HG03135 (cell line): Measurements from ENCODE around the gene ANKH.
"Not testable (repeated sequence)": the region's sequence is repeated elsewhere in the genome, so short reads cannot be mapped to it uniquely, and the experiment has no call there.

Experiments used
- ATAC-seq: cut with Tn5 transposase; IDR thresholded peaks from one replicate; pipeline ENCODE4 v1.9.1; 2021; ENCODE audit warnings: mild to moderate bottlenecking, moderate library complexity; ENCODE audit not compliant: unreplicated experiment

ANKH gene

GRCh38 chr5:14797385-14797784, 74.2 kb downstream of the ANKH start:
- not testable (repeated sequence) for ATAC-seq

GRCh38 chr5:14794583-14795230, 76.9 kb downstream of the ANKH start:
- no peak for ATAC-seq

DNA sequence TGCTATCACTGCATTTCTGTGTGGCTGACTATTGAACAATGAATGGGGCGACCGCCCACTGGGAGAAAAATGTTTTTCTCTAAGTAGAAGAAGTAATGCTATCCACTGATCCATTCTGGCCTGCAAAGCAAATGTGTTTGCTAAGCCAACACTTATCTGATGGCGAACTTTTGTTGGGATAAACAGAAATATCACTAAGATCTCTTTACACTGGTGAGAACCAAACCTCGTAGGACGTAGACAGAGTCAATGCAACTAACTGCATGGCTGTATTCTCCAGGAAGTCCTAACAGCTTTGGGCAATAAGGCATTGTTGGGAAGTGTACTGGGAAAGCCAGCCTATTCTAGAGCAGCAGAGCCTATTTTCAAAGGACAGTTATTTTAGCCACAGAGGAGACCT, 77.7 kb downstream of the ANKH start:
- no peak for ATAC-seq

GRCh38 chr5:14790911-14791310, 80.7 kb downstream of the ANKH start:
- ATAC-seq: no peak

DNA sequence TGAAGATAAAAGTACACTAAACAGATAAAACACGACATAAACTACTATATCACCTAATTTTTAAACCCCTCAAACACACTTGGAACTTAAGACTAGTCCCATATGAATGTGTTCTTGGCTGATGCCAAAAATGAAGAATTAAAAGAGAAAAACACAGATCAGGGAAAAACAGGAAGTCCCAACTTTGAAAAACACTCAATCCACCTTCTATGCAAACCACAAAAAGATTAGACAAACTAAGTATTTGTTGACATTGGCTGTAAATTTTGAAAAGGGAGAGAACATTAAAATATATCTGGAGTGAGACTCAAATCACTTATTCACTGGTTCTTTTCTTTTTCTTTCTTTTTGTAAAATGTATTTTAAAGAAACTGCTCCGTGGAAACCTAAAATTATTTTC, 81.4 kb downstream of the ANKH start:
- ATAC-seq: no peak

DNA sequence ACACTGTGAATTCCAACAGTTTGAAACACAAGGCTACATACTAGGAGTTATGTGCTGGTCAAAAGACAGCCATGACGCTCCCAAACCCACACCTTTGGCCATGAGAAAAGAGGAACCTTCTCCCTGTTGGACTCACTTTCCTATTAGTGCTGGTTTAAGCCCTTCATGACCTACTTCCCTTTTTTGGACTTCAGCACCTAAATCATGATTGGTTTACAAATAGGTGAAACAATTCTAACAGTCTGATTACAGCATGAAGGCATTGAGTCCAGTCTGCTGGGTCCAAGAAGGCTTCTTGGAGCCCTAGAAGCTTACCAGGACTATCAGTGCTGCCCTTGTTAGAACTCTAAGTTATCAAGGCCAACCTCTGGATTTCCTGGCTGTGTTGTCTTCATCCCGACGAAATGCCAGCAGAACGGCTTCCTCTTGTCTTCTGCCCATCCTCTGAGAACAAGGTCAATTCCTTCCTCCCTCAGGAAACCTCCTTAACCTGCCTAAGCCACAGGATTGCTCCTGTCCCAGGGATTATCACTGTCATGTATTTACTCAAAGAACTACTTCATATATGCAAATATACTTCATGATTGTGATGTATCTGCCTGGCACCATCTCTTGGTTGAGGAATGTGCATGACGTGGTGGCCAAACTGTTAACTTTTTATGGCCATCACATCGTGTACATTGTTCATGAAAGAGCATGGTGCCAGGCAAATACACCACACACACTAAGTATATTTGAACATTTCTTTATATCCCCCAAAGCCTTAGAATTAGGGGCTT, 83.6 kb downstream of the ANKH start:
- no peak for ATAC-seq

DNA sequence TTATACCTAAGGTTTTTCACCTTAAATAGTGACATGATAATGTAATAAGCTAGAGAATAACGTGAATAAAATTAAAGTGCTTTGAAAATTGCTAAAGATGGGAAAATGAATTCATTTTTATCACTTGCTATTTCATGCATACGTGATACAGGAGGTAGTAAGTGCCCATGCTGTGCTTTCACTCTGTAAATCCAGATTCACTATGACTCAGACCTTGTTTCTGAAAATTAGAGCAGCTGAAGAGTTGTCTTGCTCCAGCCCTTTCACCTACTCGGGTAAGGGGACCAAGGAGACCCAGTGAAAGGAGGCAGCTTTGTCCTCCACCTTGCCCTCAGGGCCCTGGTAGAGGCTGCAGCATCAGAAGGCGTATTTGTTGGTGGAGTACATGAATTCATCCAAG, 87.9 kb downstream of the ANKH start:
- no peak for ATAC-seq

- ATAC-seq: no peak
These were observed 89.0 kb downstream of the ANKH start for GRCh38 chr5:14782591-14782990.

- no peak for ATAC-seq
These were observed 90.5 kb downstream of the ANKH start for GRCh38 chr5:14781106-14781505.

DNA sequence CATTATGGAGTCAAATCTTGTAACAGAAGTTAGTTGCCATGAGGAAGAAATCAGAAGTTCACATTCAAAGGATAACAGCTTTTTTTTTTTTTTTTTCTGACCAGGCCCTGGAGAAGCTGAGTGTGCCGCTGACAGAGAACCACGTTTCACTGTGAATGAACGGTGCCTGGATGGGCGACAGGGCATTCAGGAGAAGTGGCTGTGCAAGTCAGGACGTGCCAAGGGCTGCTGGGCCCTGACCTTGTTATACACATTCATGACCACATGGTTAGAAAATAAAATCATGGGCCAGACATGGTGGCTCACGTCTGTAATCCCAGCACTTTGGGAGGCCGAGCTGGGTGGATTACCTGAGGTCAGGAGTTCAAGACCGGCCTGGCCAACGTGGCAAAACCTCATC, 91.6 kb downstream of the ANKH start:
- ATAC-seq: no peak

DNA sequence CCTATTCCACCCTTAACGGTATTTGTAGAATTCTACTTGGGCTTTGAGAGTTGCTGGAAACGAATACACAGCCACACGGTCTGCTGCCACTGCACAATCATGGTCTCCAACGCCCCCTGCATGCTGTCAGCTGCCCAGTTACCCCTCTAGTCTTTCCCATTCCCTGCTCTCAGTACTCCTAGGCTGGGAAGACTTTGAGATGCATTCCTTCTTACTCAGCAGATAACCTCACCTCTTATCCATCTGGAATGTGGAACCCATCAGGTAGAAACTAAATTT, 92.8 kb downstream of the ANKH start:
- ATAC-seq: no peak

DNA sequence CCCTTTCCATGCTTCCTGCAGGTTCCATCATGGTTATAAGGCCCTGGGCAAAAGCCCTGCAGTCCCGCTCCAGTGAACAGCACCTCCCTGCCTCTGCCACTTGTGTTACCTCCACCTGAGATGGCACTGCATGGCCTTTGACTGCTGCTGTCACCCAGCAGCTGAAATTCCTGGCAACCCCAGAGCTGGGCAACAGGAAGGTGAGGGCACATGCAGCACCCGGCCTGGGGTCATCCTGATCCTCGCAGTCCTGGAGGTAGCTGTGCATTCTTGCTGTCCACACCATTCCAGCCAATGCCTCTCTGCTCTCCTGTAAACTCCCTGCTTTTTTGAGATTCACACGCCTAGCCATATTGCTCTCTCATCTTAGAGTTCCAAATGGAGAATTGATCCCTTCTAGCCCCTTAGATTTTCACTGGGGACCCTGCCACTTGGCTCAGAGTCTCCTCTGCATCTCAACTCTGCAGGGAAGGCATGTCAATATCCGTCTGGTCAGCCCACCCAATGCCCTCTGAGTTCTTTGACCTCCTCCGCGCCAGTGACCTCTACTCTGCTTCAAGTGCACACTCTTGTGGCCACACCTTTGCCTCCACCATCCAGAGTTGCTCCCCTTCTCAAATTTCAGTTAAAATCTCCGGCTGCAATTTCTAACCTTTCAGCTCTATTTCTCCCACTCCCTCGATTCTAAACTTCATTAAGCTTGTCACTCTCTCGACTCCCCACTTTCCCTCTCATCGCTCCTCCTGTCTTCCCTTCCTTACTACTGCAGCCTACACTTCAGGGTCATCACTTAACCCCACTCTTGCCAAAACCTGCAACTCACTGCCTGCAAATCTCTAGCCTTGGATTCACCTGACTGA, 93.4 kb downstream of the ANKH start:
- no peak for ATAC-seq

DNA sequence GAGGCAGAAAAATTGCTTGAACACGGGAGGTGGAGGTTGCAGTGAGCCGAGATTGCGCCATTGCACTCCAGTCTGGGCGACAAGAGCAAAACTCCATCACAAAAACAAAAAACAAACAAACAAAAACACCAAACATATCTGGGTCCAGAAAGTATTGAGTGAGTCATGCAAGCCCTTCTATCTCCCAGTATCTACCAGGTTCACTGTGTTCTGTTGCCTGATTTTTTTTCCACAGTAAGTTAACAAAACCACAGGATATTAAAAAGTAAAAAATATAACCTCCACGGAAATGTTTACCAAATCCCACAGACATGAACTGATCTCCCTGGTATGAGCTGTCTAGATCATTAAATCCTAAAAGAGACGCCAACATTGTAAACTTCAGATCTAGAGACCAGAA, 94.4 kb downstream of the ANKH start:
- ATAC-seq: no peak

GRCh38 chr5:14776602-14777001, 95.0 kb downstream of the ANKH start:
- ATAC-seq: no peak

DNA sequence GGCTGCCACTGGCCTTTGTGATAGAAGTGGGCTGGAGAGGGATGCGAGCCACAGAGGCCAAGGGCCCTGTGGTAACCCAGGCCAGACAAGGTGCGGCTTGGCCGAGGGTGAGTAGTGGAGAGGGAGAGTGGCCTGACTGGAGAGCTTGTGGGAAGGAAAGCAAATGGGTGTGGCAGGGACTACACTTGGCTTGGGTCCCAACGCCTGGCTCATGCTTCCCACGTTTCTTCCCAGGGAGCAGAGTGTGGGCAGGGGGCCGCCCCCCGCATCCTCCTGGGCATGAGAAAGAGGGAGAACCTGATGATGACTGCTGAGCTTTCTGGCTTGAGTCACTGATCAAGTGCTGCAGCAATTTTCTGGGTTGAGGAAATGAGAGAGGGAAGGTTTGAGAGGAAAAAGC, 95.7 kb downstream of the ANKH start:
- ATAC-seq: no peak

DNA sequence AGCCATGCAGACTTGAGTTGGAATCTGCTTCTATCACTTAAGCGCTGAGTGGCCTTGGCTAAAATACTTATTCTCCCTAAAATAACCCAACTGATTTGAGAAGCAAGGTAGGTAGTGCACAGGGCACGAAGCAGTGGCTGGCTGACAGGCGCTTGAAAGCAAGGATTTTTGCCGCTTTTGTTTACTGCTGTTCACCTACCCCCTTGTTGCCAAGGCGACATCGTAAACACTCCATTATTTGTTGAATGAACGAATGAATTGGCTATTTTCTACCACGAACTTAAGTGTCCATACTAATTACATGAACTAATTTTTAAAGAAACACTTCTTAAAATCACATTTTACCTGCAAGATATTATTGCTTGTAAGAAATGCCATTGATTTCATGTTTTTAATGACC, 98.0 kb downstream of the ANKH start:
- ATAC-seq: no peak

DNA sequence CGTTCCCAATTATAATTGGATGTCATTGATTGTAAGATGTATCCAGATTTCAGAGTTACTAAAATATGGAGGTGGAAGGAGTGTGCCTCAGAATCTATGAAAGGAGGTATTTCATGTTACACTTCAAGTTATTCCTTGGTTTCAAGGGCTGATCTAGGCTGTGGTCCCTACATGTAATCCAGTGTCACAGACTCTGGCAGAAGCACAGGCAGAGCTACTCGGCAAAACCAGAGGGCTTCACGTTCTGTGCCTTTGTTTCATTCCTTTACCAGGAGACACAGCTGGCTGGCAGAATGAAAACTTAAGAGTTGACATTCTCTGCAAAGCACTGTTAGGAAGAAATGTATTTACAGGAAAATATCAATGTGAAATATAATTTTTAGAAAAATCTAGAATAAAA, 99.6 kb downstream of the ANKH start:
- no peak for ATAC-seq

GRCh38 chr5:14771189-14771588, 100.4 kb downstream of the ANKH start:
- ATAC-seq: no peak

DNA sequence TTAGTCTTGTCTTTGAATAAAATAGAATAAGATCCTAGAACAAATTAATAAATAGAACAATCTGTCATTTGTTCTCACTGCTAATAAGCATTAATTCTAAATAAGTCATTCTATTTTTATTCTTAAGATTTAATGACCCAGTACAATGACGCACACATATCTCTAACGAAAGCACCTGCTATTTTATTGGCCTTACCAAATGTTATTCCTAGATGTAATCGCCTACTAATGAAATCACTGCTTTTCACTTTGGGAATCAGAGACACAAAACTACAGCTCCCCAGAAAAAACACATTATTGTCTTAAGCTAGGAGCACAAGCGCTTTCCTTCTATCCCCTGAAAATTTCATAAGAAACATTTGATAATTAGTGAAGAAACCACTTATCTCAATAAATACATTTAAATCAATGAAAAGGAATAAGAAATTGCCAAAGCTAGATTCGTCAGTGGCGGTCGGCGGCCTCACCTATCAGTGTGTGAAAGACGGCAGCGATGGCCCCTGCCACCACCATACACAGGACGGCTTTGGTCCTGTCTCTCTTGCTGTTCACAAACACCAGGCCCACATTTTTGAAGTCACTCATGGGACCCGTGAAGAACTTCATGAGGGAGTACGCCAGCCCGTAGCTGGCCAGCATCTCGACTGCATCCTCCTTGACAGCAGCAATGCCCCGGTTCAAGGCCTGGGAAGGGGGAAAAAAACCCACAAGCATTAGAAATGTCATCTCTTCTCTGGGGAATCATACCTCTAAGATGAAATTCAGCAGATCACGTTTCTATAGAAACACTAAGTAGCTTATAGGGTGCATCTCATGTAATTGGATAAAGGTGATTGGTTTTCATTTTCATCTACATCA, 102.8 kb downstream of the ANKH start:
- no peak for ATAC-seq

DNA sequence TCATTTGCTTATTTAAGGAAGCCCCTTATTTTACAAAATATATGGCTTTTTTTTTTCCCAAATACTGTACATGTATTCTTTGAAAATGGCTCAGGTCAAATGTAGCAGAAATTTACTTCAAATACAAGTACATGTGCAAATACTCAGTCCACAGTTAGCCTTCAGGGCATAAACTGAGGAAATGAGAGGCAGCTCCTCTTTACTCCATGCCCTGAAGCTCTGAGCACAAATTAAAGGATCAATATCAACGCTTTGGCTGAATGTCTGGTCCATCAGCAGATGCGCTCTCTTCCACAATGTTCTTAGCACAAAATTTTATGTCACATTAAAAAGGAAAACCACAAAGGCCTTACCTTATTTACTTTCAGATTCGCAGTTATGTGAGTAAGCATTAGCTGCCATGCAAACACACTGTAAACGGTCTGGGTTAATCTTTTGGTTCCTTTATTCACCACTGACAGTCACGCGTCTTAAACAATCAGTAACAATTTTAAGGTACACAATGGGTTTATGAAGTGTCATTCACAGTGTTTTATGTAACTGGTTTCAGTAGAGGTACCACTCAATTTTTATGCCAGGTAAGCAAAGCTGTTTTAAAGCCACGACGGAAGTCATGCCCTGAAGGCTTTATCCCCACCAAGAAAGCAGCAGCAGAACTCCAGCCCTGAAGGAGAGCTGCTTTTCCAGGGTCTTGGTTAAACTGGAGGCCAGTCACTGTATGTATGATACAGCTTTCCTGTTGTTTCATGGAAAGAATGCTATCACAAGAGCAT, 103.7 kb downstream of the ANKH start:
- ATAC-seq: peak; percentile 66
